Parathyroid adenoma (tissue), 2 donors: ENCODE measurements around the gene PLEKHA6.

Source experiments
- H2AFZ ChIP-seq: fragments of 300-600 bp; sonication (generic); one replicate; pipeline ENCODE4 v1.7.0; 2017; ENCODE audit warnings: antibody characterized with exemption, mild to moderate bottlenecking
- H3K27ac ChIP-seq: fragments of 300-600 bp; sonication (generic); one replicate; pipeline ENCODE4 v1.7.0; 2017
- H3K27me3 ChIP-seq: fragments of 300-600 bp; sonication (generic); one replicate; pipeline ENCODE4 v1.7.0; 2017; ENCODE audit warnings: low read length; ENCODE audit not compliant: control insufficient read depth, insufficient read depth
- H3K36me3 ChIP-seq: fragments of 300-600 bp; sonication (generic); one replicate; pipeline ENCODE4 v1.7.0; 2017; ENCODE audit warnings: low read length; ENCODE audit not compliant: control insufficient read depth, insufficient read depth
- H3K4me1 ChIP-seq: fragments of 300-600 bp; sonication (generic); one replicate; pipeline ENCODE4 v1.7.0; 2017; ENCODE audit warnings: control low read depth
- H3K4me2 ChIP-seq: fragments of 300-600 bp; sonication (generic); one replicate; pipeline ENCODE4 v1.7.0; 2017; ENCODE audit warnings: low read length
- H3K4me3 ChIP-seq: fragments of 300-600 bp; sonication (generic); one replicate; pipeline ENCODE4 v1.7.0; 2017; ENCODE audit warnings: low read depth, low read length
- H3K79me2 ChIP-seq: fragments of 300-600 bp; sonication (generic); one replicate; pipeline ENCODE4 v1.7.0; 2017; ENCODE audit warnings: control low read depth
- H3K9ac ChIP-seq: fragments of 300-600 bp; sonication (generic); one replicate; pipeline ENCODE4 v1.7.0; 2017; ENCODE audit warnings: mild to moderate bottlenecking
- H3K9me3 ChIP-seq: fragments of 300-600 bp; sonication (generic); one replicate; pipeline ENCODE4 v1.7.0; 2017; ENCODE audit warnings: low read length; ENCODE audit not compliant: control insufficient read depth
- TF ChIP-seq, protein P1 (sequence below): fragments of 300-600 bp; sonication (generic); IDR thresholded peaks from one replicate; pipeline ENCODE4 v1.7.0; 2017; ENCODE audit warnings: antibody characterized with exemption, mild to moderate bottlenecking
- donor health status: primary hyperparathyroidism.

The PLEKHA6 gene

GRCh38 chr1:204327359-204327758 lies 32.4 kb downstream of the PLEKHA6 start:
- Histone ChIP-seq H3K27me3 (no peaks in the 10 kb centered on the region), H3K4me3 (no peak overlapping the region), H3K27ac (no peak overlapping the region), H3K4me2 (no peak overlapping the region), H3K4me1 (no peaks in the 10 kb centered on the region), H3K9me3 (no peaks in the 10 kb centered on the region), H3K36me3 (no peaks in the 10 kb centered on the region), H3K79me2 (no peaks in the 10 kb centered on the region), H3K9ac (no peak overlapping the region), H2AFZ (no peak overlapping the region)
- TF ChIP-seq, protein P1, sequence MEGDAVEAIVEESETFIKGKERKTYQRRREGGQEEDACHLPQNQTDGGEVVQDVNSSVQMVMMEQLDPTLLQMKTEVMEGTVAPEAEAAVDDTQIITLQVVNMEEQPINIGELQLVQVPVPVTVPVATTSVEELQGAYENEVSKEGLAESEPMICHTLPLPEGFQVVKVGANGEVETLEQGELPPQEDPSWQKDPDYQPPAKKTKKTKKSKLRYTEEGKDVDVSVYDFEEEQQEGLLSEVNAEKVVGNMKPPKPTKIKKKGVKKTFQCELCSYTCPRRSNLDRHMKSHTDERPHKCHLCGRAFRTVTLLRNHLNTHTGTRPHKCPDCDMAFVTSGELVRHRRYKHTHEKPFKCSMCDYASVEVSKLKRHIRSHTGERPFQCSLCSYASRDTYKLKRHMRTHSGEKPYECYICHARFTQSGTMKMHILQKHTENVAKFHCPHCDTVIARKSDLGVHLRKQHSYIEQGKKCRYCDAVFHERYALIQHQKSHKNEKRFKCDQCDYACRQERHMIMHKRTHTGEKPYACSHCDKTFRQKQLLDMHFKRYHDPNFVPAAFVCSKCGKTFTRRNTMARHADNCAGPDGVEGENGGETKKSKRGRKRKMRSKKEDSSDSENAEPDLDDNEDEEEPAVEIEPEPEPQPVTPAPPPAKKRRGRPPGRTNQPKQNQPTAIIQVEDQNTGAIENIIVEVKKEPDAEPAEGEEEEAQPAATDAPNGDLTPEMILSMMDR: no peak

DNA sequence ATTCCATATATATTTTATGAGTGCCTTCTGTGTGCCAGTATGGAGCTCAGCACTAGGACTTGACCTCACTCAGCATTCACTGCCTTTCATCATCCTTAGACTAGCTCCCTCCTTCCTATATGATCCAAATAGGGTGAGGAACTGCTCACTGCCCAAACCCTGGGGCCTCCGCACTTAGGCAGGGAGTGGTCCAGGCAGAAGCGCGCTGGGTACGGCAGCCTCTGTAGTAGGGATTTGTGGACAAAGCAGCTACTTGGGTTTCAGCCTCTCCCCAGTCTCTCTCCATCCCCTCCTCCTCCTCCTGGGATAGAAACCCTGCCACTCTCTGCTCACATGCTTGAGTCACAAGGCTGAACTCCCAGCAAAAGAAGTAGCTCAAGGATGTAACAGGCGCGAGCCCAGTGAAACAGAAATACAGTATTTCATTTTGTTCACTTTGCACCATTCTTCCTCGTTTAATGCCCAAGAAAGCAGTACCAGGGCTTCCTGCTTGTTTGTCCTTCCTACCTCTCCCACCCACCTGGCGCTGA lies 32.9 kb downstream of the PLEKHA6 start:
- Histone ChIP-seq H3K4me1 (no peaks in the 10 kb centered on the region), H2AFZ (no peak overlapping the region), H3K9ac (no peak overlapping the region), H3K4me3 (no peak overlapping the region), H3K79me2 (no peaks in the 10 kb centered on the region), H3K9me3 (no peaks in the 10 kb centered on the region), H3K36me3 (no peaks in the 10 kb centered on the region), H3K27ac (no peak overlapping the region), H3K27me3 (no peaks in the 10 kb centered on the region), H3K4me2 (no peak overlapping the region)
- TF ChIP-seq, protein P1: no peak

DNA sequence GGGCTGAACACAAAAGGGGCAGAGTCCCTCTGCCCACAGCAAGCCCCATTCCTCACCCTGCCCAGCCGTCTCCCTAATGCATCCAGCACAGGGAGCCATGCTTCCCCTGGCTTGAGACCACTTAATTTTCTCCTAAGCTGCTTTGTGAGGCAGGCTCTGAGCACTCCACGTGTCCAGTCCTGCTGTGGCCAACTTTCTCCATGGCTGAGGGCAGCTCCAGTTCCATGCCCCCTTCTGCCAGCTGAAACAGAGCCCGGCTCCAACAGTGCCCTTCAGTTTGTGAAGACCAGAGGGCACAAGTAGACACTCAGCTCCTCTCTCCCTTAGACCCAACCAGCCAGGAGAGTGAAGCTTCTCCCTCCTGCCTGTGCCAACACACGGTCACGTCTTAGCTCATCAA lies 33.8 kb downstream of the PLEKHA6 start:
- H2AFZ ChIP-seq: no peak overlapping the region
- H3K36me3 ChIP-seq: no peaks in the 10 kb centered on the region
- H3K27me3 ChIP-seq: no peaks in the 10 kb centered on the region
- H3K4me2 ChIP-seq: no peak overlapping the region
- H3K9ac ChIP-seq: no peak overlapping the region
- TF ChIP-seq, protein P1: no peak
- no peaks in the 10 kb centered on the region for H3K9me3 ChIP-seq
- no peaks in the 10 kb centered on the region for H3K4me1 ChIP-seq
- no peak overlapping the region for H3K27ac ChIP-seq
- no peaks in the 10 kb centered on the region for H3K79me2 ChIP-seq
- no peak overlapping the region for H3K4me3 ChIP-seq

DNA sequence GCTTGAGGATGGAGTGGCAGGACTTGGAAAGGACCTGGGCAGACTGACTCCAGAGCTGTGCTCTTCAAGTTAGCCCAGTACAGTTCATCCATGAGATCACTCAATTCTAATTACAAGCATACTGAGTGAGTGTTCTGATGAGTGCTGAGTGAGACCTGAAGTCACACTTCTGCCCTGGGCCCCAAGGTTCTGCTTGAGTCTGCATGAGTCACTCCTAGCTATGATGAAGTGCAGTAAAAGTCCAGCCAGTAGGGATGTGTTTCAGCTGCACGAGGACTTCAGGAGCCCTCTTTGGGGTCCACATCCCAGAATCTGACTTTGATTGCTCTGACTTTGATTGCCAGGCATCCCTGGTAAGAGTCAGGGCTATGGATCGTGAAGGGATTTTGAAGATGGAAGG lies 35.8 kb downstream of the PLEKHA6 start:
- Histone ChIP-seq H3K36me3 (no peaks in the 10 kb centered on the region), H3K4me1 (no peaks in the 10 kb centered on the region), H3K9me3 (no peaks in the 10 kb centered on the region), H3K79me2 (no peaks in the 10 kb centered on the region), H3K27ac (no peak overlapping the region), H3K4me2 (no peak overlapping the region), H3K27me3 (no peaks in the 10 kb centered on the region), H2AFZ (no peak overlapping the region), H3K4me3 (no peak overlapping the region), H3K9ac (no peak overlapping the region)
- TF ChIP-seq, protein P1: no peak

- Histone ChIP-seq H3K27ac (no peak overlapping the region), H3K27me3 (no peaks in the 10 kb centered on the region), H3K36me3 (no peaks in the 10 kb centered on the region), H3K79me2 (no peaks in the 10 kb centered on the region), H3K9me3 (no peaks in the 10 kb centered on the region), H3K4me1 (no peaks in the 10 kb centered on the region), H2AFZ (no peak overlapping the region), H3K9ac (no peak overlapping the region), H3K4me2 (no peak overlapping the region), H3K4me3 (no peak overlapping the region)
- TF ChIP-seq, protein P1: no peak
Observed at GRCh38 chr1:204322339-204322868, 37.3 kb downstream of the PLEKHA6 start.
